Stimulated activated CD8-positive, alpha-beta memory T cell treated with anti-CD3 and anti-CD28 coated beads, Interleukin-7, amount 100 ng/mL, for 4 hours (primary cell): Measurements from ENCODE around the gene NEUROG1.

Experiments
- DNase-seq, 2 donors: peaks; one replicate each; pipeline ENCODE4 v3.0.0-alpha.2; 2020; ENCODE audit warnings: low read depth in 2 of 2

The NEUROG1 gene

DNA sequence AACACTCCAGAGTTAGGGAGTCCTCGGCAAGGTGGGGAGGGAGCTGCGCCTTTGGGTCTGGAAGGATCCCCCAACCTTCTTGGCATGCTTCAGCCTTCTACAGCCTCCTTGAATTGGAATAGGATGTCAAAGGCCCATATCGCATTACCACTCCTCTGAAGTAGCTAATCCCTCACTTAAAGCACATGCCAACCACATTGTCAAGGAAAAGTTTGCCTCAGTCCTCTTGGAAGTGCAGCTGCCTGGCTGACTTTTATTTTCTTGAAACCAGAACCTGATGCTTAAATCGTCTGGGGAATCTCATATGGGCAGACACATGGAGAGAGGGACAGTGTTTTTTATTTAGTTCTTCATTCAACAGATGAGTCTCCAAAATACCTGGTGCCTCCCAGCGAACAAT, 28.6 kb upstream of the NEUROG1 start:
- DNase-seq: no peak

DNA sequence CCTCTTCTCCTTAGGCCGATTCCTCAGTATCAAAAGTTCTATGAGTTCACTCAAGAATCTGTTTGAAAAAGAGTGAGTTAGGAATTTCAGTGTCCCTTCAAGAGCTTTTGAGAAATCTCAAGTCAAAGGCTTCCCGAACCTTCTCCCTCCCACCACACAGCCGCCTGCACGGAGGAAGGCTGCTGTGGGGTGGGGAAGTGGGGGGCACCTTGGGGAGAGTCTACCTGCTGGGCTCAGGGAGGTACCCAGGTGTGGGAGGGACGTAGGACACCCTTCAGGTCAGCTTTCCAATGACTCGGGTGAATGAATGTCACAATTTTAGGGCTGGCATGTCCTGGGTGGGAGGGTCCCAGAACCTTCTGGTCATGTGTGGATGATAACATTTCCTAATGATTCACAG, 25.5 kb upstream of the NEUROG1 start:
- no peak for DNase-seq

DNA sequence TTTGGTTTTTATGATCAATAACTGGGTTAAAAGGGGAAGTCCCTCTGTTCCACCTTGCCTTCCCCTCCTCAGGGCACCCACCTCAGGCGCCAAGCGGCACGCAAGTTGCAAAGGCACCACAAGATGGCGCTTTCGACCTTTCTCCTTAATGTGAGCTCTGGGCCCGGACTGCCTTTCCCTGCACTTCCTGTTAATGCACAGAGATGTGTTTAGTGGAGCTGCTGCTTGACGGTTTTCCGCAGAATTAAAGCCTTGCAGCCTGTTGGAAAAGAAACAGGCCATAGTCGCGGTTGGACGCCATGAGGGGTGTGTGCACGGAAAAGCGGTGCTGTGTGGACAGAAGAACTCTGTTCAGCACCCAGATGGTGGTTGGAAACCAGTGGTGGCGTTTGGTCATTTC, 25.1 kb upstream of the NEUROG1 start:
- peak; percentile 15 to 29 for DNase-seq

DNA sequence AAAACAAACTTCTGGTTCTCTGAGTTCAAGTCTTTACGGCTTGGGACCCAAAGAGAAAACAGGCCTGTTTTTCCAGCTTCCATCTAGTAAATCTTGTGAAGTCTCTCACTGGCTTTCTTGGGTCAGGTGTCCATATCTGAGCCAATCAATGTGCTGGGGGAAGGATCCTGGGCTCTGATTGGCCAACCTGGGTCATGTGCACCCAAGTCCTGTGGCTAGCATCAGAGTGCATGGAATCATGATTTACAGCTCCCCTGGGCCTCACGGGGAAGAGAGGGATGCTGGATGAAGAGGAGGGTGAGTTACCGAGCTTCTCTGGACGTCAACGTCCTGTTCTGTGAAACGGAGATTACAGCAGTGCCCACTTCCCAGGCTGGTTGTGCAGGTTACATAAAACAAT, 23.6 kb upstream of the NEUROG1 start:
- DNase-seq: no peak

DNA sequence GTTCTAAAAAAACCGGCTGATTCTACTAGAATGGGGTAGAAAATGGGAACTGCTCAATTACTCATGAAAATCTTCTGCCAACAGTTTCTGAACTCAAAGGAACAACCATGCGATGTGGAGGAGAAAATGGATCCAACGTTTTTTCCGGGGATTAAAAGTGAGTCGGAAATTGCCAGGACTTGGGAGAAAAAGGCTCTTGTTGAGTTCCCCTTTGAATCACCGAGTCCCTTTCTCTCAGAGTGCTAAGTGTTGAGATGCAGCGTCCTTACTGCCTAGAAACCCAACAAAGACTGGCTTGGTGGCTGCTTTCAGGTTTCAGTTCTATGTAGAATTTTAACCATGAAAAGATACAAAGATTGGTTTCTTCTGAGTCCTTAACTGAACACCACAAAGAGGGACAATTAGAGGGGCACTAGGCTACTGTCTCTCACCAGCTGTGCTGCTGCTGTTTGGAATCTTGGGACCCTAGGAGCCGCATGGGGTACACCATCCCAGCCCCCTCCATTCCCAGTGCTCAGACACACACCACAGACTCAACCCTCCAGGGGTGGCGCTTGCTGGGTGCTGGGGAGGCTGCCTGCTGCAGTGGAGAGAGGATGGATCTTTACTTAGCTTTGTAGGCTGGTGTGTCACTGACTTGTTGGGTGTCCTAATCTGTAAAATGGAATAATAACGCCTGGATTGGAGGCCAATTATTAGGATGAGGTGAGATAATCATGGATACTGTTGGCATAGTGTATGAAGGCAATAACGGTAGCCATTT, 21.5 kb upstream of the NEUROG1 start:
- no peak for DNase-seq

DNA sequence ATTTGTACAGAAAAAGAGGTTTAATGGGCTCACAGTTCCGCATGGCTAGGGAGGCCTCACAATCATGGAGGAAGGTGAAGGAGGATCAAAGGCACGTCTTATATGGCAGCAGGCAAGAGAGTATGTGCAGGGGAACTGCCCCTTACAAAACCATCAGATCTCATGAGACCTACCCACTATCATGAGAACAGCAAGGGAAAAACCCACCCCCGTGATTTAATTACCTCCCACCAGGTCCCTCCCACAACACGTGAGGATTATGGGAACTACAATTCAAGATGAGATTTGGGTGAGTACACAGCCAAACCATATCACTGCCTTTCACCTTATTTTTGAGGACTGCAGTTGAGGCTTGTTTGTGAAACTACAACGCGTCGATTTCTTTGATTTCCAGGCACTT, 20.9 kb upstream of the NEUROG1 start:
- DNase-seq: no peak

DNA sequence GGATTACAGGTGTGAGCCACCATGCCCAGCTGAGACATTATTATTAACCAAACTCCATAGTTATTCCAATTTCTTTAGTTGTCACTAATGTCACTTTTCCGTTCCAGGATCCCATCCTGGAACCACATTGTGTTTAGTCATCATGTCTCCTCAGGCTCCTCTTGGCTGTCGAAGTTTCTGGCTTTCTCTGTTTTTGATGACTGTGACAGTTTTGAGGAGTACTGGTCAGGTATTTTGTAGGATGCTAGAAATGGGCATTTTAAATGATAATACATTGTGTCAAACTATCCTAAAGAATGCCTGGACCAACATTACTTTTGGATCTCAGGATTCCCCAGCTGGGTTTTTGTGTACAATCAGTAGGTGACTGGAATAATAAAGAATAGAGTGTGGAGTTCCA, 19.8 kb upstream of the NEUROG1 start:
- DNase-seq: no peak

DNA sequence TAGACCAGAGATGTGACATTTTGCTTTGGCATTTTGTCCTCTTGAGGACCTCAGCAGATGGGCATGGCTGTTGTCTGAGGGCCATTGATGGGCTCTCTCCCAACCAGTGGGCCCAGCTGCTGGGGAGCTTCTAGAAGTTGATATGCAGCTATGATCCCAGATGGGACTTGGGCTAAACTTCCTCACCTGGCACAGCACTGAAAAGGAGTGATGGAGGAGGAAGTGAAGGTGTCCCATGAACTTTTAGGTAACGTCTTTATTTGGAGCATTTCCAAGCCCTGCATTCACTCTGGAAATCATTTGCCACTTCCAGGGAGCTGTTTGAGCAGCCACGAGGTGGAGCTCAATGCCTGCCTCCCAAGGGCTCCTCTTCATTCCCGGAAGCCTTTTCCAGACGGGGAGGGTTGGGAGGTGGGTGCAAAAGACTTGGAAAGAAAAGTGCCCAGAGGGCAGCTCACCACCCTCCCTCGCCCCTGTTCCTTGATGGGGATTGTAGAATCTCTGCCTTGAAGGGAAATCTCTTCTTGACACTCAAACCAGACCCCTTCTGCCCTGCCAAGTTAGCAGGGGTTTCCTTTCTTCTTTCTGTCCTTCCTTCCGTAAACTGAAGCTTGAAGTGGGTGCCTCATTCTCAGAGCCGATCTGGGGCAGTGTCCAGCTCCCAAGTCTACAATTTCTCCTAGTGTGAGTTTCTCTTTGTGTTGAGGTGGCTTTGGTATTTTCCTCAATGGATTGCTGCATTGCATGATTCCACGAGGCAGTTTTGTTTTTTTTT, 18.1 kb upstream of the NEUROG1 start:
- no peak for DNase-seq

DNA sequence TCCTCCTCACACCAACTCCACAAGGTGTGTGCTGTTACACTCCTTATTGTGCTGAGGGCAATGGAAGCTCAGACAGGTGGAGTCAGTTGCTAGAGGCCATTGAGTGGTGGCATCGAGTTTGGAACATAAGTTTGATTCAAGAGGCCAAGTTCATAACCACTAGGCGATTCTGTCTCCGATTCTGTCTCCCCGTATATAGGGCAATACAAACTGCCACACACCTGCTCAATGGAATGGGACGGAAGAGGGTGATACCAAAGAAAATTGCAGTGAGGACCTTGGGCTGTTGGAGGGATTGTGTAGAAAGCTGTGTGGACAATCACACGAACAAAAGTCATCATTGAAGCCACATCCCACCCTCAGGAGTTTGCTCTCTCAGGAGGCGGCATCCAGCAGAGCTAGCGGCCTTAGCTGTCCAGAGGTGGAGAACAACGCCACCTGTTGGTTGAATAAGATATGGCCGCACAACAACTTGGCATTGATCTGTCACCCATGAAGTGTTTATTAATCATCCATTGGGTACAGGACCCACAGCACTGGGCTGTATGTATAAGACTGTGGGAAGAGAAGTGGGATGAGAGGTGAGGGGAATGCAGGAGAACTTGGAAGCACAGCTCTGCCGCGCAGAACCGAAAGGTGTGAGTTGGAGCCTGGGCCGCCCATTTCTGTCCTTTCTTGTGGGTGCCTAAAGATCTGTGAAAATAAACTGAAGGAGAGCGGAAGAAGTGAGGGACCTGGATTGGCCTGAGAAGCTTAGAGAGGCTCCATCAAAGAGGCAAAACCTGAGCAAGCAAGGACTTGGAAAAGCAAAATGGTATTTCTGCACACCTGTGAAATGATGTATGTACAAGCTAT, 16.1 kb upstream of the NEUROG1 start:
- peak; percentile 3 to 6 for DNase-seq

DNA sequence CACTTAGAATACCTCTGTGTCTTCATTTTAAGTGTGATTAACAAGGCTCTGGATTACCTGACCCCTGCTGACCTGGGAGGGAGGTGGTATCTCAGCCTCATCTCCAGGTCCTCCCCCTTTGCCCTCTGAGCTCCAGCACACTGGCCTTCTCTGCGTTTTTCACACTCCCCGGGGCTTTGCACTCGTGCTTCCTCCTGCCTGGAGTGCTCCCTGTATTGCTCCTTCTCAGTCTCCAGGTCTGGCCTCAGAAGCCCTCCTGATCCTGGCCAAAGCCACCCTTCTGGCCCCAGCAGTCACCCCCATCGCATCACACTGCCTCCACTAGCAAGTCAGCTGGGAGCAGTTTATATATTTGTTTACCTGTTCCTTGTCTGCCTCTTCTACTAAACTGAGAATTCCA, 13.6 kb upstream of the NEUROG1 start:
- no peak for DNase-seq

DNA sequence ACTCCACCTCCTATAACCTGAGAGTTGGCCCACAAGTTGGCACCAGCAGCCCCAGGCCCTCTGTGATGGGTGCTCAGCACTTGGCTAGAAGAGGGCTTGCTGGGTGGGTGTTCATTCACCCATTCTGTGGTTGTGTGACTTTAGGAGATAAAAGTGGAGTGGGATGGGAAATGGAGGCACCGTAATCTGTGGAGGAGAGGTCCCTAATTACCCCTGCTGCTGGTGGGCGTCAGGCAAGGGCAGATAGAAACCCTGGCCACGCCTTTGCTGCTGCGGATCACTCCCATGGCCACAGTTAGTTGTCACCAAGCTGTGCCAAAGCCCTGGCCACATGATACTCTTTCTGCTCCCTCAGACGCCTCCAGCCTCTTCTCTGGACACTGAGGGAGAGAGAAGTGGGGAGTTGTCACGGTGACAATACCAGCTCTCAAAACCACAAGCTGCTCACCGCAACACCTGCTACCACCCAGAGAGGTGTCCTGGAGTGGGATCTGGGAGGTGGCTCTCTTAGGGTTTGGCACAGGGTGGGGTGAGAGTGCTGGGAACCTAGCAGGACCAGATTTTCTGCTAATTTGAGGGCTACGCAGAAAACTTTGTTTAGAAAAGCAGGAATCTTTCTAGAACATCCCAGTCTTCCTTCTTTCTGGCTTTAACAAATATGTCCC, 12.0 kb upstream of the NEUROG1 start:
- no peak for DNase-seq

DNA sequence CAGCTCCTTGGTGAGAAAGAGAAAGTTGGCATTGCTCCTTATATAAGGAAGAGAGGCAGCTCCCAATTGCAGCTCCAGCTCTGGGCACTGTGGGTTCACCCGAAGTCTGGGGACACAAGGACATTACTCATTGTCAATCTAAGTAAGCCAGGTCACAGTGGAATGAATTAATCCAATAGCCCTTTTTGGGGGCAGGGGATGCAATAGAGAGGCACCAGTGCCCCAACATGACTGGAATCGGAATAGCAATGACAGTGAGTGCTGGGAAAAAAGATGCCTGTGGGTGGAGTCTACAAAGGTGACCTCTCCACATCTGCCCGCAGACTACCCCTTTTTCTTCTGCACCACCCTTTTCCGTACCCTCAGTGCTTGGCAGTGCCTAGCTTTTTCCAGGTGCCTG, 11.1 kb upstream of the NEUROG1 start:
- DNase-seq: no peak

DNA sequence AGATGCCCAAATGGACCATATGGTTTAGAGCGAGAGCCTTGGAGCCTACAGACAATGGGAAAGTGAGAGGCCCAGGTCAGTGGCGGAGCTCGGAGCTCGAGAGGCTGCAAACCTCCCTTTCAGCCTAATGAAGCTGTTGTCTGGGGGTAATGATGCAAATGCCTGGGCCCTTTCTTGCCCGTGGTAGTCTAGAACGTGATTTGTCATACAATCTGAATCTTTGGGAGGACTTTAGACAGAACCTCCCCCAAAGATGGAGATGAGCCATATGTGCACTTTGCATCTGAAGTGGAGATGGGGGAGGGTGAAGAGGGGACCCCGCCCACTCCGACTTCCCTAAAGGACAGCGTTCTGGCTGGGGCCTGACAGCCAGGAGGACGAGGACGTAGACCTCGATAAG, 10.3 kb upstream of the NEUROG1 start:
- no peak for DNase-seq

DNA sequence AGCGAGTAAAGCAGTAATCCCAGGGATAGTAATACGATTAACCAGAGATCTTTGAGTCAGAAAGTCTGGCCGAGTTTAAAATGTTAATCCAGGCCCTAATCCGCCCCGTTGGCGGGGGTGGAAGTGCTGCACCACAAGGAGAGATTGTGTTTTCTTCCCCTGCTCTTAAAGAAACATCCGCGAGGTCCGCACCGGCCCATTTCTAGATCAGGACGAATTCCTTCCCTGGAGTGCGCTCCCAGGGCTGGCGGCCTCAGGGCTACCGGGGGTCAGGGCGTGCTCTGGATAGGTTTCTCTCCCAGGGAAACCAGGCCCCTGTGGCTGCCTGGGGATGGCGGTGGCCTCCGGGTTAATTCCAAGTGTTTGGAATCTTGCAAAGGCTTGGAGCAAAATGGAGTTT, 9.3 kb upstream of the NEUROG1 start:
- DNase-seq: no peak

DNA sequence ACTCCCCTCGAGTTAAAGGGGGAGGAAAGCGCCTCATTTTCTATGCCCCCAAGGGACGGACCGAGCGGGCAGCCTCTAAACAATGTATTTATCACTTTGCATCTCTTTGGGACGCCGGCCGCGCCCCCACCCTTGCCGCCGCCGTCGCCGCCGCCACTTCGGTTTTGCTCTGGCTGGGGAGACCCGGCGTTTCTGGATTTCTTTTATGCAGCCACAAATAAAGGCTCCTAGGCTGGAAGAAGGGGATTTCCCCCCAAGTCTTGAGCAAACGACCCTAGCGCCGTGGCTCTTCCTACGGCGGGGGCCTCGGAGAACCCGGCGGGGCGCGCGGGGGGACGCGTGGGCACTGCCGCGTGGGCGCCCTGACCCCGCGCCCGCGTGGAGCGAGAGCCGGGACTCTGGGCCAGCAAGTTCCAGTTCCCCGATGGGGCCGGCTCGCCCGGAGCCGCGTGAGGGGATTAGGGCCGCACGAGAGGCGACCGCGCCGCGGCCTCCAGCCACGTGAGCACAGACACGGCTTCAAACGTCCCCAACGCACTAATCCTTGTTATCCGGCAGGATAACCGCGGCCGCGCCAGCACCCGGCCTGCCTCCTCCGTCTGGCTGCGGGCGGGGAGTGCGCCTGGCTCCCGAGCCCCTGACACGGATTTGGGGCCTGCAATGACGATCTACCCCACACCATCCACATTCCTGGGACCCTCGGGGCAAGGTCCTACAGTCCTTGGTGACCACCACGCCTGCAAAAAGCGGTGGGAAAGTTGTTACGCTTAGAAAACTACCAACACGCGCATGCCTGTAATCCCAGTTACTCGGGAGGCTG, 7.9 kb upstream of the NEUROG1 start:
- no peak for DNase-seq

DNA sequence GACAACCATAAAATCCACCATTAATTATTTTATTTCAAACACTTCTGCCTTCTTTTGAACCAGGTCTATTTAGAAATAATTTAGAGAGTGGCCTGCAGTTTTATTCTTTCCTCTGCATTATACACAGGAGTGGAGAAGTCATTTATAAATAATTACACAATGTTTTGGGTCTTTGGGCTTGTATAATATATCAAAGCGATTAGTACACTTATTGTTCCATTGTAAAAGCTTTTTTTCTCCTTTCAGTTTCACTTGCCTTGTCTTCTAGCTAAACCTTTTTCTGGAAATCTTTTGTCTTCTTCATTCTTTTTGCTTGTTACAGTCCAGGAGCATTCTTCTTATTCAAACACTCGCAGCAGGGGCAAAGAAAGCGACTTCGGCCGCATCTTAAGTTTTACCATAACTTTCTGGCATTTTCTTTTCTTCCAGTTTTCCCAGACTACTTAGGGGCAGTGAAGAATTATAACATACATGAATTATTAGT, 7.3 kb upstream of the NEUROG1 start:
- DNase-seq: no peak

DNA sequence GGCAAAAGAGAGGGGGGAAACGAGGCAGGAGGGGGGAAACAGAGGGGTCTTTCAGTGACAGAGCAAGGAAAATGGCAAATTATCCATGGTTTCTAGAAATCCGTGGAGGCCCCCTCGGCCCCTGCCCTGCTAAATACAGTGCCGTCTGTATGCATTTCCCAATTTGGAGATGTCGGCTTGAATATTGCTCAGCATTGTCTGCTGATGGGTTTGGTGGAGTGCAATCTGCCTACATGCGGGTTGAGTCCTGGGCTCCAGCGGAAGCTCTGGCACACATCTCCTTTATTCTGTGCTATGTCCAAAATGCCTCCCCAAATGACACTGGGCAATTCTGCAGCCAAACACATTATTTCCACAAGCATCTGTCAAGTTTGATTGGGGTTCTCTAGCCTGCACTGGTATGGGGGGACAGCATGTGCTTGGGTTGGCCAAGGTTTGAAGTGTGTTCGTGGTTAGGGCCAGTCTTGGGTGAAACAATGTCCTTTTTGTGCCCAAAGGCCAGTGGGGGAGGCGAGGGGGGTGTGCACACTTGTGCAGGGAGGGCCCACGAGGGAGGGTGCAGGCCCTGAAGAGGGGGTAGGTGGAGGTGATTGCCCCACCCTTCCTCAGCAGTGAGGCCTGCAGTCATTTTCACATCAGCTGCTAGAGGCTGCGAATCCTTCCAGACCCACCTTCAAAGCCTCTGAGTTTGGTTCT, 6.2 kb upstream of the NEUROG1 start:
- no peak for DNase-seq

DNA sequence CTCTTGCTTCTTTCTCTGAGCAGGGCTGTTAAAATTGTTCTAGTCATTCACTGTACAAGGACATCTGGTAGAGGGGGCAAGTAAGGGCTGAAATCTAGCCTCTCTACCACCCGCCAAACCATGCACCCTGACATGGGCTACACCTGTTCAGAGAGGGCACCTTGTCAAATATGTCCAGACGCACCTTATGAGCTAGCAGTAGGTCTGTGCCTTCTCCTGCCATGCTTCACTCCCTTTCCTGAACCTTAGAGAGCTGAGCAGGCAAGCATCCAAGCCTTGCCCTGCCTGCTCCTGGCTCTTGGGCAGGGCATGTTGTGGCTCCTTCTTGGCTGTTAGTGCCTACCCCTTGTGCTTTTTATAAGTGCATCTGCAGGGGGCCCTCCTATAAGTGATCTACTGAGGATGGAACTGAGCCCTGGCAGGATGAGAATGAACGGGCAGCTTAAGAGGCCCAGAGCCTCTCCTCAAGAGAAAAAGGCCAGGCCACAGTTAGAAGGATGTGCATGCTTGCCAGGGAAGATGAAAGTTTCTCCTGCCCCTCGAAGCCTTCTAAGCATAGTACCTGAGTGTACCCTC, 3.8 kb upstream of the NEUROG1 start:
- DNase-seq: no peak

DNA sequence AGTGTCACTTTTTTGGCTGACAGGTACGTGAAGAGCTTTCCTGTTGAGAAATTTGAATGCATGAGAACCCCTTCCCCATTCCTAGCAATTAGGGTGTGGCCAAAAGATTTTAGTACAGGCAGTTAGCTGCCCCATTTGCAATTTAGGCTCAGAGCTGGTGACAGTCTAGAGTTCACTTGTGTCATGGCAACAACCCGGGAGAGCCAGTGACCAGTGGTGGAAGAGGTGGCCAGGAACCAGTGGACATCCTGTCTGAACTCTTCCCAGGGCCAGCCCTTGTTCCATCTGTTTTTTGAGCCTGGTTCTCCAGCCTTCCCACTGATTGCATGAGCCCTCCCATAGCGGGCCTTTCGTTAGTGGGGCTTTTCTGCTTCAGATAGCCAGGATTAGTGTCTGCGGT, 2.5 kb upstream of the NEUROG1 start:
- no peak for DNase-seq

DNA sequence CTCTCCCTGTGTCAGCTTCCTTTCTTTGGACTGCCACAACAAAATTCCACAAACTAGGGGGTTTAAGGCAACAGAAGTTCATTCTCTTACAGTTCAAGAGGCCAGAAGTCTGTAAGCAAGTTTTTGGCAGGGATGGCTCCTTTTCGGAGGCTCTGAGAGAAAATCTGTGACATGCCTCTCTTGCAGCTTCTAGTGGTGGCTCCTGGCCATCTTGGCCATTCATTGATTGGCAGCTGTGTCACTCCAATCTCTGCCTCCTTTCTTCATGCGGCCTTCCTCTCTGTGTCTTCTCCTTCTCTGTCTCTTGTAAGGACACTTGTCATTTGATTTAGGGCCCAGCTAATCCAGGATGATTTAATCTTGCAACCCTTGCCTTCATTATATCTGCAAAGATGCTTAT, 2.0 kb upstream of the NEUROG1 start:
- DNase-seq: no peak
